Loucy (cell line): ENCODE results near the gene PKIB.

Source experiments
- H2AFZ ChIP-seq: fragments of 200-600 bp; sonication (generic); 2 replicates; pipeline ENCODE4 v1.6.0; 2016; ENCODE audit warnings: antibody characterized with exemption, mild to moderate bottlenecking, low read length, moderate library complexity
- H3F3A ChIP-seq: fragments of 200-600 bp; 2 replicates; pipeline ENCODE4 v1.6.0; 2016; ENCODE audit warnings: antibody characterized with exemption, low read depth, mild to moderate bottlenecking
- H3K27me3 ChIP-seq: fragments of 200-600 bp; sonication (generic); 2 replicates; pipeline ENCODE4 v1.6.1; 2014; ENCODE audit warnings: low read length, mild to moderate bottlenecking; ENCODE audit not compliant: insufficient read depth, poor library complexity, severe bottlenecking
- H3K36me3 ChIP-seq: fragments of 200-600 bp; sonication (generic); 2 replicates; pipeline ENCODE4 v1.6.1; 2016; ENCODE audit warnings: low read length; ENCODE audit not compliant: insufficient read depth
- H3K4me1 ChIP-seq: fragments of 200-600 bp; sonication (generic); 2 replicates; pipeline ENCODE4 v1.5.1; 2014; ENCODE audit warnings: low read length, mild to moderate bottlenecking; ENCODE audit not compliant: insufficient read depth, poor library complexity, severe bottlenecking
- H3K4me2 ChIP-seq: fragments of 200-600 bp; sonication (generic); 2 replicates; pipeline ENCODE4 v1.6.0; 2014; ENCODE audit warnings: antibody characterized with exemption, low read length, low read depth, mild to moderate bottlenecking; ENCODE audit not compliant: poor library complexity, severe bottlenecking
- H3K4me3 ChIP-seq: fragments of 200-600 bp; sonication (generic); 2 replicates; pipeline ENCODE4 v1.5.1; 2014; ENCODE audit warnings: low read length, mild to moderate bottlenecking, mixed read lengths; ENCODE audit not compliant: poor library complexity, severe bottlenecking
- H3K79me2 ChIP-seq: fragments of 200-600 bp; sonication (generic); 2 replicates; pipeline ENCODE4 v1.6.1; 2014; ENCODE audit warnings: low read length; ENCODE audit not compliant: insufficient read depth
- H3K9ac ChIP-seq: fragments of 200-600 bp; sonication (generic); 2 replicates; pipeline ENCODE4 v1.6.0; 2014; ENCODE audit warnings: mild to moderate bottlenecking, low read depth, low read length, moderate library complexity; ENCODE audit not compliant: poor library complexity, severe bottlenecking
- H3K9me2 ChIP-seq: fragments of 200-600 bp; sonication (generic); replicated peaks from 2 replicates; pipeline ENCODE4 v1.6.1; 2016; ENCODE audit warnings: low read depth, low read length, mixed read lengths
- H3K9me3 ChIP-seq: fragments of 200-600 bp; sonication (generic); 2 replicates; pipeline ENCODE4 v1.6.1; 2014; ENCODE audit warnings: mild to moderate bottlenecking, antibody characterized with exemption, low read length, low read depth; ENCODE audit not compliant: insufficient read depth
- H4K20me1 ChIP-seq: fragments of 200-600 bp; sonication (generic); 2 replicates; pipeline ENCODE4 v1.6.0; 2014; ENCODE audit warnings: antibody characterized with exemption, low read length, mild to moderate bottlenecking; ENCODE audit not compliant: insufficient read depth, poor library complexity, severe bottlenecking
- EZH2phosphoT487 ChIP-seq: fragments of 200-600 bp; IDR thresholded peaks from 2 replicates; pipeline ENCODE4 v1.6.1; 2018; ENCODE audit warnings: antibody characterized with exemption, mild to moderate bottlenecking, moderate library complexity, borderline replicate concordance
- TF ChIP-seq, protein P1 (sequence below): fragments of 200-600 bp; sonication (generic); conservative IDR thresholded peaks from 2 replicates; pipeline ENCODE4 v1.5.1; 2014; ENCODE audit warnings: mild to moderate bottlenecking, antibody characterized with exemption, low read length

PKIB gene

GRCh38 chr6:122565708-122566107 lies 44.5 kb upstream of the PKIB start:
- H4K20me1 ChIP-seq, result no peaks in the 10 kb centered on the region
- no peak for TF ChIP-seq EZH2phosphoT487
- TF ChIP-seq, protein P1, sequence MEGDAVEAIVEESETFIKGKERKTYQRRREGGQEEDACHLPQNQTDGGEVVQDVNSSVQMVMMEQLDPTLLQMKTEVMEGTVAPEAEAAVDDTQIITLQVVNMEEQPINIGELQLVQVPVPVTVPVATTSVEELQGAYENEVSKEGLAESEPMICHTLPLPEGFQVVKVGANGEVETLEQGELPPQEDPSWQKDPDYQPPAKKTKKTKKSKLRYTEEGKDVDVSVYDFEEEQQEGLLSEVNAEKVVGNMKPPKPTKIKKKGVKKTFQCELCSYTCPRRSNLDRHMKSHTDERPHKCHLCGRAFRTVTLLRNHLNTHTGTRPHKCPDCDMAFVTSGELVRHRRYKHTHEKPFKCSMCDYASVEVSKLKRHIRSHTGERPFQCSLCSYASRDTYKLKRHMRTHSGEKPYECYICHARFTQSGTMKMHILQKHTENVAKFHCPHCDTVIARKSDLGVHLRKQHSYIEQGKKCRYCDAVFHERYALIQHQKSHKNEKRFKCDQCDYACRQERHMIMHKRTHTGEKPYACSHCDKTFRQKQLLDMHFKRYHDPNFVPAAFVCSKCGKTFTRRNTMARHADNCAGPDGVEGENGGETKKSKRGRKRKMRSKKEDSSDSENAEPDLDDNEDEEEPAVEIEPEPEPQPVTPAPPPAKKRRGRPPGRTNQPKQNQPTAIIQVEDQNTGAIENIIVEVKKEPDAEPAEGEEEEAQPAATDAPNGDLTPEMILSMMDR, result no peak

GRCh38 chr6:122567034-122567433 lies 43.2 kb upstream of the PKIB start:
- Histone ChIP-seq H3K4me3 (no peak overlapping the region), H3K4me2 (no peak overlapping the region), H3K79me2 (no peaks in the 10 kb centered on the region), H3K27me3 (no peaks in the 10 kb centered on the region), H2AFZ (no peak overlapping the region), H3K9me3 (no peaks in the 10 kb centered on the region), H3F3A (no peaks in the 10 kb centered on the region), H3K9ac (no peak overlapping the region), H3K4me1 (no peaks in the 10 kb centered on the region), H3K36me3 (no peaks in the 10 kb centered on the region), H3K9me2 (no peaks in the 10 kb centered on the region), H4K20me1 (no peaks in the 10 kb centered on the region)
- TF ChIP-seq, protein P1, result no peak
- TF ChIP-seq EZH2phosphoT487, result no peak

More at GRCh38 chr6:122565708-122566107, 44.5 kb upstream of the PKIB start:
- H3K79me2 ChIP-seq, result no peaks in the 10 kb centered on the region
- no peak overlapping the region for H3K9ac ChIP-seq
- no peaks in the 10 kb centered on the region for H3K36me3 ChIP-seq
- H3K4me3 ChIP-seq, result no peak overlapping the region
- H3K4me2 ChIP-seq, result no peak overlapping the region
- H3K27me3 ChIP-seq, result no peaks in the 10 kb centered on the region
- no peaks in the 10 kb centered on the region for H3K9me3 ChIP-seq
- no peak overlapping the region for H2AFZ ChIP-seq
- no peaks in the 10 kb centered on the region for H3K4me1 ChIP-seq
- H3K9me2 ChIP-seq, result no peaks in the 10 kb centered on the region
- H3F3A ChIP-seq, result no peaks in the 10 kb centered on the region

DNA sequence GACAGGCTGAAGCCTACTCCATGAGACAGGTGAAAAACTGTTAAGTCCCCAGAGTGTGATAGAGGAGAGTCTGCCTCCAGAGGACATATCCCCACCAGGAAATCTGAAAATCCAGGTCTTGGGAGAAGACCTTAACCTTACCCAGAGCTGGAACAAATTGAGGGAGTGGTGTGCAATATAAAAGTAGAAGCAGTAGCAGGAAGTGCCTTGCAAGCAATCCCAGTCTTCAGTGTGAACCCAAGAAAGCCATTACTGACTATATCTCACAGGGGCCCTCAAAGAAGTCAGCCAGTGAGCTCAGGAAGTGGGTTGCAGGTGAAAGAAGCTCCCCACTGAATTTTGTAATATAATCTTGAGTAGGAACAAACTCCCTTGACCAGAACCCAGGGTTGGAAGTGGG lies 41.9 kb upstream of the PKIB start:
- Histone ChIP-seq H3K4me3 (no peak overlapping the region), H3F3A (no peaks in the 10 kb centered on the region), H3K27me3 (no peaks in the 10 kb centered on the region), H3K36me3 (no peaks in the 10 kb centered on the region), H2AFZ (no peak overlapping the region), H3K4me2 (no peak overlapping the region), H3K9ac (no peak overlapping the region), H3K4me1 (no peaks in the 10 kb centered on the region), H3K9me2 (no peaks in the 10 kb centered on the region), H3K79me2 (no peaks in the 10 kb centered on the region), H3K9me3 (no peaks in the 10 kb centered on the region), H4K20me1 (no peaks in the 10 kb centered on the region)
- TF ChIP-seq, protein P1, result no peak
